GM21423 (cell line): Measurements from ENCODE around the gene PHLDA2.

Source experiments
- ATAC-seq: cut with Tn5 transposase; IDR thresholded peaks from one replicate; pipeline ENCODE4 v1.9.1; 2021; ENCODE audit warnings: mild to moderate bottlenecking, moderate library complexity; ENCODE audit not compliant: unreplicated experiment

PHLDA2 gene

DNA sequence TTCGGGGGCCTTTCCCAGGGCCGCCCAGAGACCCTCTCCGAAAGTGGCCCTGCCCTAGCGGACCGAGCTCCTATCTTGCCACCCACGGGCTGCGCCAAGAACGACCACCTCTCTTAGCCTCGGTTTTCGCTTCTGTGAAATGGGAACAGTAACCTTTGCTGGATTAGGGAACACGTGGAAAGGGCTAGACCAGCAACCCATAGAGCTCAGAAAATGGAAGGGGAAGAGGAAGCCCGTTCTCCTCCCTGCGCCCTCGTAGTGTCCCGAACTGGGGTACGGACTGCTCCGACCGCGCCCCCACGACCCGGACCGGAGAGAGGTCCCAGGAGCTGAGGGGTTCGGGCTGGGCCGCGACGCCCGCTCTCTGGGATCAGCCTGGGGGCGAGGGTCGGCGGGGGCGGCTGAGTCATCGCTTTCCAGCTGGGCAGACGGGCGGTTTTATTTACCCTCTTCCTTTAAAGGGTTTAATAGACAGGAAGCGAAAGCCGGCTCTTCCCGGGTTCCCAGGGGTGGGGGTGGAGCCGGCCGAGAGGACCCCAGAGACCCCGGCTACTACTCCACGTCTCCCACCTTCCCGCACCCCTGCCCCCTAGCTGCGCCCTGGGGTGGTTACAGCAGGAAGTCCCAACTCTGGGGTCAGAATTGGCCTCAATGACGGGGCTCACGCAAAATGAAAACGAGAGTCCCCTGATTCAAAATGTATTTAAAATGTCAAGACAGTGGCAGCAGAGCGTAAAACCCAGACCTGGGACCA is 907 bp upstream of the PHLDA2 start:
- ATAC-seq = peak; percentile 27

DNA sequence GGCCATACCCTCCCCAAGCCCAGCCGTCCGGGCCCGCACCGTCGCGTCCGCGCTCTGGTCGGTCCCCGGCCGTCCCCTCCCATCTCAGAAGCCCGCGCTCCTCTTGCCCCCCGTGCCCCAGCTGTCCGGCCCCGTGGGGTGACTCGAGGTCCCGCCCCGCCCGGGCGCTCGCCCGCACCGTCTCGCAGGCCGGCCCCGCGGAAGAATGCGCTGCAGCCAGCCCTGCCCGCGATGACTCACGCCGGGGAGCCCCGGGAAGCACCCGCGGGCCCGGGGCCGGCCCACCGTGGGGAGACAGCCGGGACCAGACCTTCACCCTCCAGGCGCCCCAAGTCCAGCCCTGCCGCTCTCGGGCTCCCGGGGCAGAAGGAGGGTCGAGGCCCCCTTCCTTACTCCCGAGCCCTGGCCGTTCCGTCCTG is 320 bp upstream of the PHLDA2 start:
- no peak for ATAC-seq

DNA sequence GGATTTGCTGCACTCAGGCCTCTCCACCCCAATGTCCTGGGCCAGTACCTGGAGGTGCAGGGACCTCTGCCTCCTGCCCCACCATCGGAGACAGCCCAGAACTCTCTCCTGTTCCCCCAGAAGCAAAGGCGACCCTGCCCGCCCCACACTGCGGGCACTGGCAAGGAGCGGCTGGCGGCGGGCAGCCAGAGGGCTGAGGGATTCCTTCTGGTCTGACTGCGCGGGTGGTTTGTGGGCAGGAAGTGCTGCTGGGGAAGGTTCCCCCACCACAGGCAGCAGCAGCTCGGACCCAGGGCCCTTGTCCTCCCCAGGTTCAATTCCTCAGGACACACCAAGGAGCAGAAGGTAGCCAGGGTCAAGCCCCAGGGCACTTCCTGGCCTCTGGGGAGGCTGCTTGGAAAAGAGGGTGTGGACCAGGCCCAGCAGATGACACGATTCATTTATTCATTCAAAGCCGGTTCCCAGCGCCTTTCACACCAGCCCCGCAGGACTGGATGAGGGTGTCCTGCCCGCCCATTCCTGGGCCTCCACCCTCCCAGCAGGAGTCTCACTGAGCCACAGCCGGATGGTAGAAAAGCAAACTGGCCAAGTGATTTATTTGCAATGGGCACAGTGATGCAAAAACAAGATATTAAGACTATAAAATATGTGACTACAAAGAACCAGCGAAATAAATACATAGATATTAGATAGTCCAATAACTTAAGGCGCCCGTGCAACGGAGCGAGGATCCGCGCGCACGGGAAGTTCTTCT is 1.2 kb downstream of the PHLDA2 start:
- no peak for ATAC-seq

DNA sequence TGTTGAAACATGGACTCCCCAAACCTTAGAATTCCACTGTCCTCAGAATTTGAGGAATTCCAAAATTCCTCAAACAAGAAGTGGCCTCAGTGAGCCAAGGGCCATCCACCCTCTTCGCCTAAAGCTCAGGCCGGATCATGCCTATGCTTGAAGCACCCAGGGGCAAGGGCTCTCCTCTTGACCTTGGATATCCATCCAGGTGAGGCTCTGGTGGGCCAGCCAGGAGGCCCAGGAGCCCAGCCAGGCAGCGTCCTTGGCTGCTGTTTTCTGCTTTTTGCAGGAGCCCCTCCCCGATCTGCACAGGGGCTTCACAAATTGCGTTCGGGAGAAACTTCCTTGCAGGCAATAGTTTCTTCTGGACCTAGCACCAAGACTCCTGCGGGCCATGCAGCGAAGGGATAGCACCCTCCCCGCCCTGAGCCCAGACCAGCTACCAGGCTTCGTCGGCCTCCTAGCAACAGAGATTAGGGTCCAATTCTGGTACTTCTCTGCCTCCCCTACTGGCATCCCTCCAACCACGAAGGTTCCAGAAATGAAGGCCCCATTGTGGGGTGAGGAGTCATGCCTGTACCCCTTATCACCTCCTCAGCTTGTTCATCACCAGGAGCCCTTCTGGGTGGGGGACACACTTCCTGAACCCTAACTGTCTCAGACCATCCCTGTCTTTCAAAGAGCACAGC is 2.0 kb downstream of the PHLDA2 start:
- no peak for ATAC-seq

- no peak for ATAC-seq
Measured at GRCh38 chr11:2926611-2927051, 2.6 kb downstream of the PHLDA2 start.

GRCh38 chr11:2924821-2925675 is 4.2 kb downstream of the PHLDA2 start:
- ATAC-seq = no peak

GRCh38 chr11:2924381-2924780 is 4.8 kb downstream of the PHLDA2 start:
- no peak for ATAC-seq

GRCh38 chr11:2923446-2924375 is 5.5 kb downstream of the PHLDA2 start:
- ATAC-seq = no peak

DNA sequence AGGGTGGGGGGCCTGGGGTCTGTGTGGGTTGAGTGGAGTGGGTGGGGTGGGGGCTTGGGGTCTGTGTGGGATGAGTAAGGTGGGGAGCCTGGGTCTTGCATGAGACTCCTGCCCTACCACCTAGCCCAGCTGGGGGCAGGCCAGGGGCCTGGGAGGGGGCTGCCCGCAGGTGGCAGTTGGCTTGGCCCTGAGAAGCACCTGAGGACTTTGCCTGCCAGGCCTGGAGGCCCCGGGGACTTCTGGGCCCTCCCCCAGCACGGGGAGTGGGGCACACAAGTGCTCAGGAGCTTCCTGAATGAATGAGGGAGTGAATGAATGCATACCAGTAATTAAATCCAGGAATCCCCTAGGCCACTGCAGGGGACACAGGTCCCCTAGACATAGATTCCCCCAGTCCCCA is 6.6 kb downstream of the PHLDA2 start:
- ATAC-seq = no peak

DNA sequence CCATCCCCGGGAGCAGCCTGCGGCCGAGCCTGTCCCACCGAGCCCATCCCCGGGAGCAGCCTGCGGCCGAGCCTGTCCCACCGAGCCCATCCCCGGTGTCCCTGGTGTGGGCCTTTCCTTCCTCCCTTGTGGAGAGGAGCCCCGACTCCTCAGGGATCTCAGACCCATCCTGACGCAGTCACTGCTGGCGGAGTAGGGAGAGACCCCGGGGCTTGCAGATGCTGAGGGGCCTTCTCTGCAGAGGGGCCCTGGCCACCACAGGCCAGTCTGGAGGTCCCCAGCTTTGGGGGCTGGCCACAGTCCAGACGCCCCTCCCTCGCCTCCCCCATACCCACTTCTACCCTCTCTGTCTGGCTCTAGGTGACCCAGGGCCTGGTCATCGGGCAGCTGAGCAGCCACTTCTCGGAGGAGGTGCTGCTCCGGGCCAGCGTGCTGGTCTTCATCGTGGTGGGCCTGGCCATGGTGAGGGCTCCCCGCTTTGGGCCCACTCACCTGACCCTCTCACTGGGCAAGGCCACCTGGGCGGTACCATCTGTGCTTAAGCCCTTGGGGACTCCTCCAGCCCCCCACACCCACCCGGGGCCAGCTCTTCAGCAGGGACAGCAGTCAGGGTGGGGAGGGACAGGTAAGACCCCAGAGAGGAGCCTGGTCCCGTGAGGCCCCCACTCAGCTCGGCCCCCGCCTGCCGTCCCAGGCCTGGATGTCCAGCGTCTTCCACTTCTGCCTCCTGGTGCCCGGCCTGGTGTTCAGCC is 7.3 kb downstream of the PHLDA2 start:
- ATAC-seq = no peak

GRCh38 chr11:2921261-2921660 is 8.0 kb downstream of the PHLDA2 start:
- no peak for ATAC-seq

GRCh38 chr11:2920343-2920742 is 8.9 kb downstream of the PHLDA2 start:
- no peak for ATAC-seq

GRCh38 chr11:2919837-2920236 is 9.4 kb downstream of the PHLDA2 start:
- no peak for ATAC-seq

- no peak for ATAC-seq
Measured at GRCh38 chr11:2919188-2919587, 10.0 kb downstream of the PHLDA2 start.

GRCh38 chr11:2917842-2918490 is 11.3 kb downstream of the PHLDA2 start:
- ATAC-seq = no peak

GRCh38 chr11:2916892-2917645 is 12.2 kb downstream of the PHLDA2 start:
- no peak for ATAC-seq

- ATAC-seq = no peak
Measured at GRCh38 chr11:2916114-2916891, 12.9 kb downstream of the PHLDA2 start.
